Panc1 (cell line): ENCODE measurements around the gene PPOX. TPM values are rescaled to one million over a fixed set of nuclear protein-coding genes. Genes with fewer than 3 reads are reported as not detected.

Experiments
- ATAC-seq: fragments of 200-7000 bp; cut with Tn5 transposase; 2 replicates; pipeline ENCODE4 v1.9.1; 2020; ENCODE audit warnings: mild to moderate bottlenecking, moderate library complexity
- BruUV-seq: library from RNA; stranded (reverse); fragments of 400-500 nt; replicated peaks from 2 replicates; lab custom pipeline; 2021; lab: Mats Ljungman, UMichigan
- CTCF ChIA-PET: fragments of 300-600 bp; sonication (Branson Sonifier 250); formaldehyde crosslinking; loops from one replicate; lab custom pipeline; 2022; ENCODE audit warnings: antibody characterized with exemption; lab: Charles Lee
- POLR2A ChIA-PET: fragments of 300-600 bp; sonication (Branson Sonifier 250); formaldehyde crosslinking; loops from one replicate; lab custom pipeline; 2022; ENCODE audit warnings: antibody characterized with exemption; lab: Charles Lee
- DNase-seq: peaks from one replicate; pipeline ENCODE4 v3.0.0-alpha.2; 2010; ENCODE audit warnings: low read depth, low spot score
- H3K27ac ChIP-seq: 2 replicates; pipeline ENCODE4 v1.5.1; 2011; ENCODE audit warnings: mild to moderate bottlenecking, low read length, inconsistent platforms
- H3K27me3 ChIP-seq: fragments of 200-500 bp; sonication (Bioruptor generic); 2 replicates; pipeline ENCODE4 v1.6.0; 2014; ENCODE audit warnings: low read length, inconsistent platforms; ENCODE audit not compliant: control insufficient read depth, insufficient read depth
- H3K36me3 ChIP-seq: fragments of 200-500 bp; sonication (Bioruptor generic); 2 replicates; pipeline ENCODE4 v1.5.1; 2014; ENCODE audit warnings: inconsistent platforms, mild to moderate bottlenecking, low read length, moderate library complexity; ENCODE audit not compliant: control insufficient read depth, insufficient read depth
- H3K4me1 ChIP-seq: 2 replicates; pipeline ENCODE4 v1.5.1; 2011; ENCODE audit warnings: inconsistent platforms, mild to moderate bottlenecking, low read length, moderate library complexity; ENCODE audit not compliant: control insufficient read depth, insufficient read depth
- H3K4me3 ChIP-seq, 2 experiments: 2 replicates each; pipeline ENCODE4 v1.5.1; 2011 to 2012; ENCODE audit warnings: low read depth in 2 of 2, low read length in 2 of 2, mild to moderate bottlenecking in 2 of 2, inconsistent platforms in 1 of 2, moderate library complexity in 1 of 2
- H3K9me3 ChIP-seq: fragments of 200-500 bp; sonication (Bioruptor generic); 2 replicates; pipeline ENCODE4 v1.5.1; 2014; ENCODE audit warnings: low read depth, mild to moderate bottlenecking, inconsistent platforms, low read length, moderate library complexity; ENCODE audit not compliant: control insufficient read depth, insufficient read depth
- POLR2AphosphoS5 ChIP-seq: IDR thresholded peaks from 2 replicates; pipeline ENCODE4 v1.6.1; 2012; ENCODE audit warnings: mild to moderate bottlenecking, low read depth, low read length, moderate library complexity
- SIN3A ChIP-seq: IDR thresholded peaks from 2 replicates; pipeline ENCODE4 v1.6.1; 2012; ENCODE audit warnings: low read depth, mild to moderate bottlenecking, low read length, moderate library complexity, borderline replicate concordance; ENCODE audit not compliant: insufficient read depth
- TCF7L2 ChIP-seq: IDR thresholded peaks from 2 replicates; pipeline ENCODE4 v1.6.1; 2011; ENCODE audit warnings: mild to moderate bottlenecking, low read depth, low read length, inconsistent platforms
- in situ Hi-C: cut with HindIII; loops from 2 replicates; pipeline ENCODE4 v1.10.0; 2016; ENCODE audit warnings: low sequenced_read_pairs, low pct_unique_long_range_greater_than_20kb
- intact Hi-C: fragments of 100-400 bp; cut with micrococcal nuclease; formaldehyde crosslinking; loops from one replicate; pipeline ENCODE4 v1.10.0; 2022; ENCODE audit not compliant: unreplicated experiment
- total RNA-seq: library from RNA; stranded (reverse); gene quantifications from one replicate; pipeline ENCODE4 v1.2.1, GENCODE V29; 2021; ENCODE audit not compliant: unreplicated experiment
- TF ChIP-seq, protein P1 (sequence below): fragments of 450-650 bp; IDR thresholded peaks from 2 replicates; pipeline ENCODE4 v1.5.1; 2017; ENCODE audit warnings: mild to moderate bottlenecking
- TF ChIP-seq, protein P2 (sequence below), 2 experiments: IDR thresholded peaks; 2 replicates each; pipeline ENCODE4 v1.6.1; 2011 to 2012; ENCODE audit warnings: low read depth in 2 of 2, control low read depth in 1 of 2, low read length in 1 of 2, mild to moderate bottlenecking in 1 of 2, moderate library complexity in 1 of 2; ENCODE audit not compliant: insufficient read depth in 1 of 2

PPOX gene
- total RNA-seq, 1 experiment from 2014 or later, result 20.6 TPM

DNA sequence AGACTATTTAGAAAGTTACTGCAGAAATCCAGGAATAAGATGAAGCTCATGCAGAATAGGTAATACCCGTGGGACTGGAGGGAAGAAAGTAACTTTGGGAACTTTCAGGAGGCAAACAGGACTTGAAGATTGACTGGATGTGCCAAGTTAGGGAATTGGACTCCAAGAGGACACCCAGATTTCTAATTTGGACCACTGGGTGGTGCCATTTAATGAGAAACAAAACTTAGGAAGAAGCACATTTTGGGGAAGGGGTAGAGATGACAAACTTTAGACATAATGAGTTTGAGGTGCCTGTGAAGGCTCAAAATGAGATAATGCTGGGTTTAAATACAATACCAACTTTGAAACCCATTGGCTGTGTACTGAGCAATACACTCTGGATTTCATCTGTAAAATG, 14.4 kb downstream of the PPOX start:
- Histone ChIP-seq H3K4me1 (peaks cover 10% of the 10 kb centered on the region), H3K27me3 (no peaks in the 10 kb centered on the region), H3K4me3 (no peak overlapping the region), H3K36me3 (peaks cover 3% of the 10 kb centered on the region; the same call in 1 of the 2 replicates), H3K9me3 (no peaks in the 10 kb centered on the region), H3K27ac (no peak overlapping the region)
- in situ Hi-C loops, result no loop called here
- POLR2A ChIA-PET, result no interaction called here
- DNase-seq, result no peak
- CTCF ChIA-PET, result interaction anchor here (0.6 kb wide), 1 partner anchor 24 kb away, joined by 5 read pairs; no protein-coding TSS in a partner anchor
- intact Hi-C loops, result no loop called here
- no peak for TF ChIP-seq POLR2AphosphoS5
- no peak for TF ChIP-seq SIN3A
- TF ChIP-seq, protein P1, sequence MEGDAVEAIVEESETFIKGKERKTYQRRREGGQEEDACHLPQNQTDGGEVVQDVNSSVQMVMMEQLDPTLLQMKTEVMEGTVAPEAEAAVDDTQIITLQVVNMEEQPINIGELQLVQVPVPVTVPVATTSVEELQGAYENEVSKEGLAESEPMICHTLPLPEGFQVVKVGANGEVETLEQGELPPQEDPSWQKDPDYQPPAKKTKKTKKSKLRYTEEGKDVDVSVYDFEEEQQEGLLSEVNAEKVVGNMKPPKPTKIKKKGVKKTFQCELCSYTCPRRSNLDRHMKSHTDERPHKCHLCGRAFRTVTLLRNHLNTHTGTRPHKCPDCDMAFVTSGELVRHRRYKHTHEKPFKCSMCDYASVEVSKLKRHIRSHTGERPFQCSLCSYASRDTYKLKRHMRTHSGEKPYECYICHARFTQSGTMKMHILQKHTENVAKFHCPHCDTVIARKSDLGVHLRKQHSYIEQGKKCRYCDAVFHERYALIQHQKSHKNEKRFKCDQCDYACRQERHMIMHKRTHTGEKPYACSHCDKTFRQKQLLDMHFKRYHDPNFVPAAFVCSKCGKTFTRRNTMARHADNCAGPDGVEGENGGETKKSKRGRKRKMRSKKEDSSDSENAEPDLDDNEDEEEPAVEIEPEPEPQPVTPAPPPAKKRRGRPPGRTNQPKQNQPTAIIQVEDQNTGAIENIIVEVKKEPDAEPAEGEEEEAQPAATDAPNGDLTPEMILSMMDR, result no peak; the same call in none of the 2 replicates
- no peak for TF ChIP-seq TCF7L2
- TF ChIP-seq, protein P2, sequence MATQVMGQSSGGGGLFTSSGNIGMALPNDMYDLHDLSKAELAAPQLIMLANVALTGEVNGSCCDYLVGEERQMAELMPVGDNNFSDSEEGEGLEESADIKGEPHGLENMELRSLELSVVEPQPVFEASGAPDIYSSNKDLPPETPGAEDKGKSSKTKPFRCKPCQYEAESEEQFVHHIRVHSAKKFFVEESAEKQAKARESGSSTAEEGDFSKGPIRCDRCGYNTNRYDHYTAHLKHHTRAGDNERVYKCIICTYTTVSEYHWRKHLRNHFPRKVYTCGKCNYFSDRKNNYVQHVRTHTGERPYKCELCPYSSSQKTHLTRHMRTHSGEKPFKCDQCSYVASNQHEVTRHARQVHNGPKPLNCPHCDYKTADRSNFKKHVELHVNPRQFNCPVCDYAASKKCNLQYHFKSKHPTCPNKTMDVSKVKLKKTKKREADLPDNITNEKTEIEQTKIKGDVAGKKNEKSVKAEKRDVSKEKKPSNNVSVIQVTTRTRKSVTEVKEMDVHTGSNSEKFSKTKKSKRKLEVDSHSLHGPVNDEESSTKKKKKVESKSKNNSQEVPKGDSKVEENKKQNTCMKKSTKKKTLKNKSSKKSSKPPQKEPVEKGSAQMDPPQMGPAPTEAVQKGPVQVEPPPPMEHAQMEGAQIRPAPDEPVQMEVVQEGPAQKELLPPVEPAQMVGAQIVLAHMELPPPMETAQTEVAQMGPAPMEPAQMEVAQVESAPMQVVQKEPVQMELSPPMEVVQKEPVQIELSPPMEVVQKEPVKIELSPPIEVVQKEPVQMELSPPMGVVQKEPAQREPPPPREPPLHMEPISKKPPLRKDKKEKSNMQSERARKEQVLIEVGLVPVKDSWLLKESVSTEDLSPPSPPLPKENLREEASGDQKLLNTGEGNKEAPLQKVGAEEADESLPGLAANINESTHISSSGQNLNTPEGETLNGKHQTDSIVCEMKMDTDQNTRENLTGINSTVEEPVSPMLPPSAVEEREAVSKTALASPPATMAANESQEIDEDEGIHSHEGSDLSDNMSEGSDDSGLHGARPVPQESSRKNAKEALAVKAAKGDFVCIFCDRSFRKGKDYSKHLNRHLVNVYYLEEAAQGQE (IDR thresholded peaks at IDR 0.05; ENCODE audit: insufficient read depth in 1 of 2, low read depth in 2 of 2, low read length in 1 of 2), result no peak
- no peak for ATAC-seq
- BruUV-seq, result no TSS peak

DNA sequence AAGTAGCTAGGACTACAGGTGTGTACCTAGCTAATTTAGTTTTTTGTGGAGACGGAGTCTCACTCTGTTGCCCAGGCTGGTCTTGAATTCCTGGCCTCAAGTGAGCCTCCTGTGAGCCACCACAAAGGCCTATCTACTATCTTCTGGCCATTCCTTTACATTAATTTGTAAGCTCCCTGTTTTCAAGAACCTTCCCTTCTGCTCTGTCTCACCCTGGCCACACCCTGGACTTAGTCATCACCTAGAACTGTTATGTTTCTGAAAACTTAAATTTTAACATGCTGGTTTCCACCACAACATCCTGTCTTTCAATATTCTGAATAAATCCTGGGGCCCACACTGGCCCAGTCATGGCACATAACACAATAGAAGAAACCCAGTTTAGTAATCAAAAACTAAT, 16.0 kb downstream of the PPOX start:
- DNase-seq, result no peak
- intact Hi-C loops (no loop called here), in situ Hi-C loops (no loop called here)
- ATAC-seq, result no peak
- Histone ChIP-seq H3K4me3 (no peak overlapping the region), H3K27me3 (no peaks in the 10 kb centered on the region), H3K27ac (no peak overlapping the region), H3K4me1 (peaks cover 6% of the 10 kb centered on the region), H3K36me3 (no peaks in the 10 kb centered on the region), H3K9me3 (no peaks in the 10 kb centered on the region)
- TF ChIP-seq TCF7L2 (no peak), POLR2AphosphoS5 (no peak), SIN3A (no peak)
- TF ChIP-seq, protein P2 (IDR thresholded peaks at IDR 0.05; ENCODE audit: insufficient read depth in 1 of 2, low read depth in 2 of 2, low read length in 1 of 2), result no peak
- TF ChIP-seq, protein P1, result no peak
- POLR2A ChIA-PET, result no interaction called here
- no TSS peak for BruUV-seq
- CTCF ChIA-PET, result interaction anchor here (0.7 kb wide), 1 partner anchor 97 kb away, joined by 3 read pairs; no protein-coding TSS in a partner anchor
